Stimulated activated naive CD8-positive, alpha-beta T cell treated with anti-CD3 and anti-CD28 coated beads, Interleukin-15, amount 100 ng/mL, for 72 hours (primary cell): ENCODE data around the gene KRTAP2-1.
"Not testable (repeated sequence)": the region's sequence is repeated elsewhere in the genome, so short reads cannot be mapped to it uniquely, and the experiment has no call there.

Source experiments
- ATAC-seq: fragments of 150-1000 bp; cut with Tn5 transposase; 2 replicates; pipeline ENCODE4 v1.10.0; 2021; ENCODE audit warnings: mild to moderate bottlenecking, moderate library complexity
- DNase-seq, 2 donors: peaks; one replicate each; pipeline ENCODE4 v3.0.0; 2021 to 2022
- H3K27ac Mint-ChIP-seq, 2 donors: one replicate each; pipeline ENCODE4 v1.8.0; 2022; ENCODE audit warnings: mild to moderate bottlenecking in 2 of 2, mixed read lengths in 2 of 2, moderate library complexity in 2 of 2
- H3K27me3 Mint-ChIP-seq: one replicate; pipeline ENCODE4 v1.8.0; 2022; ENCODE audit warnings: mixed read lengths
- H3K4me1 Mint-ChIP-seq: one replicate; pipeline ENCODE4 v1.8.0; 2022; ENCODE audit warnings: mild to moderate bottlenecking, mixed read lengths
- H3K4me3 Mint-ChIP-seq, 2 donors: one replicate each; pipeline ENCODE4 v1.8.0; 2022; ENCODE audit warnings: mild to moderate bottlenecking in 2 of 2, mixed read lengths in 2 of 2, moderate library complexity in 1 of 2
- H3K9me3 Mint-ChIP-seq, 2 donors: one replicate each; pipeline ENCODE4 v1.8.0; 2022; ENCODE audit warnings: mixed read lengths in 2 of 2

The KRTAP2-1 gene

GRCh38 chr17:41063449-41063848 is 16.3 kb upstream of the KRTAP2-1 start:
- peaks cover 28% of the 10 kb centered on the region for H3K27me3 Mint-ChIP-seq
- H3K4me1 Mint-ChIP-seq, result peaks cover 6% of the 10 kb centered on the region
- H3K9me3 Mint-ChIP-seq, result no peaks in the 10 kb centered on the region
- no peak for ATAC-seq
- DNase-seq, result no peak
- no peak overlapping the region for H3K27ac Mint-ChIP-seq
- no peak overlapping the region for H3K4me3 Mint-ChIP-seq

GRCh38 chr17:41061964-41062363 is 14.8 kb upstream of the KRTAP2-1 start:
- H3K9me3 Mint-ChIP-seq, result peaks cover 5 to 6% of the 10 kb centered on the region in 2 donors
- peaks cover 6% of the 10 kb centered on the region for H3K4me1 Mint-ChIP-seq
- DNase-seq (no peak), ATAC-seq (no peak)
- no peak overlapping the region for H3K4me3 Mint-ChIP-seq
- H3K27ac Mint-ChIP-seq, result no peak overlapping the region
- peaks cover 30% of the 10 kb centered on the region for H3K27me3 Mint-ChIP-seq

GRCh38 chr17:41060052-41060604 is 13.0 kb upstream of the KRTAP2-1 start, which contains the start of gene KRTAP2-3:
Gene KRTAP2-3 (minus strand): TSS chr17:41060114. CDS start chr17:41060050, 64 bp downstream.
- DNase-seq (no peak), ATAC-seq (no peak)
- Mint-ChIP-seq H3K4me3 (no peak within 1 kb of the TSS), H3K4me1 (no peaks in the 10 kb centered on the region), H3K27ac (no peak within 1 kb of the TSS), H3K27me3 (peaks cover 30% of the 10 kb centered on the region), H3K9me3 (peaks cover 5 to 6% of the 10 kb centered on the region in 2 donors)

GRCh38 chr17:41059276-41060051 is 12.3 kb upstream of the KRTAP2-1 start:
- H3K27me3 Mint-ChIP-seq, result peaks cover 30% of the 10 kb centered on the region

GRCh38 chr17:41058741-41059140 is 11.6 kb upstream of the KRTAP2-1 start:
- Mint-ChIP-seq H3K4me1 (no peaks in the 10 kb centered on the region), H3K4me3 (no peak overlapping the region), H3K9me3 (peaks cover 5 to 6% of the 10 kb centered on the region in 2 donors), H3K27me3 (peaks cover 30% of the 10 kb centered on the region), H3K27ac (no peak overlapping the region)
- no peak for ATAC-seq
- no peak for DNase-seq

More at GRCh38 chr17:41059276-41060051, 12.3 kb upstream of the KRTAP2-1 start:
- not testable (repeated sequence) for DNase-seq, H3K4me3 Mint-ChIP-seq, ATAC-seq, H3K27ac Mint-ChIP-seq, H3K4me1 Mint-ChIP-seq, H3K9me3 Mint-ChIP-seq

- H3K27ac Mint-ChIP-seq, result no peak overlapping the region
- ATAC-seq (no peak), DNase-seq (no peak)
- H3K4me1 Mint-ChIP-seq, result no peaks in the 10 kb centered on the region
- peaks cover 5 to 6% of the 10 kb centered on the region in 2 donors for H3K9me3 Mint-ChIP-seq
- H3K4me3 Mint-ChIP-seq, result no peak overlapping the region
- H3K27me3 Mint-ChIP-seq, result peaks cover 30% of the 10 kb centered on the region
These were observed 10.4 kb upstream of the KRTAP2-1 start for GRCh38 chr17:41057547-41057946.

GRCh38 chr17:41055130-41055529 is 8.0 kb upstream of the KRTAP2-1 start, which contains the start of gene KRTAP2-2:
Gene KRTAP2-2 (minus strand): TSS chr17:41055230. CDS start chr17:41055211, 19 bp downstream.
- H3K27ac Mint-ChIP-seq, ATAC-seq, H3K9me3 Mint-ChIP-seq, H3K4me1 Mint-ChIP-seq, DNase-seq, H3K4me3 Mint-ChIP-seq: not testable (repeated sequence)
- peaks cover 25% of the 10 kb centered on the region for H3K27me3 Mint-ChIP-seq

GRCh38 chr17:41054556-41054955 is 7.4 kb upstream of the KRTAP2-1 start:
- not testable (repeated sequence) for H3K4me3 Mint-ChIP-seq, DNase-seq, H3K27ac Mint-ChIP-seq, H3K4me1 Mint-ChIP-seq, H3K9me3 Mint-ChIP-seq, ATAC-seq
- H3K27me3 Mint-ChIP-seq, result peaks cover 22% of the 10 kb centered on the region

GRCh38 chr17:41054025-41054424 is 6.9 kb upstream of the KRTAP2-1 start:
- peaks cover 5 to 6% of the 10 kb centered on the region in 2 donors for H3K9me3 Mint-ChIP-seq
- peaks cover 17% of the 10 kb centered on the region for H3K27me3 Mint-ChIP-seq
- H3K27ac Mint-ChIP-seq, result no peak overlapping the region
- no peaks in the 10 kb centered on the region for H3K4me1 Mint-ChIP-seq
- no peak overlapping the region for H3K4me3 Mint-ChIP-seq
- no peak for DNase-seq
- ATAC-seq, result no peak

- Mint-ChIP-seq H3K4me3 (no peak overlapping the region), H3K27ac (no peak overlapping the region), H3K27me3 (peaks cover 20% of the 10 kb centered on the region), H3K9me3 (peaks cover 2 to 4% of the 10 kb centered on the region in 2 donors), H3K4me1 (no peaks in the 10 kb centered on the region)
- ATAC-seq (no peak), DNase-seq (no peak)
These were observed 5.5 kb upstream of the KRTAP2-1 start for GRCh38 chr17:41052566-41052965.

GRCh38 chr17:41049110-41049509 is 2.0 kb upstream of the KRTAP2-1 start:
- Mint-ChIP-seq H3K4me3 (no peak overlapping the region), H3K4me1 (peaks cover 2% of the 10 kb centered on the region), H3K9me3 (no peaks in the 10 kb centered on the region), H3K27me3 (peaks cover 36% of the 10 kb centered on the region), H3K27ac (no peak overlapping the region)
- ATAC-seq, result no peak
- no peak for DNase-seq

- Mint-ChIP-seq H3K9me3 (peaks cover 4% of the 10 kb centered on the region in 2 donors), H3K27me3 (peaks cover 36% of the 10 kb centered on the region), H3K4me1 (peaks cover 7% of the 10 kb centered on the region), H3K4me3 (no peak overlapping the region), H3K27ac (no peak overlapping the region)
- ATAC-seq (no peak), DNase-seq (no peak)
These were observed 1.3 kb upstream of the KRTAP2-1 start for GRCh38 chr17:41048441-41048840.

- ATAC-seq (no peak), DNase-seq (no peak)
- H3K9me3 Mint-ChIP-seq, result peaks cover 6 to 7% of the 10 kb centered on the region in 2 donors
- peaks cover 16% of the 10 kb centered on the region for H3K27me3 Mint-ChIP-seq
- peaks cover 7% of the 10 kb centered on the region for H3K4me1 Mint-ChIP-seq
- no peak overlapping the region for H3K4me3 Mint-ChIP-seq
- no peak overlapping the region for H3K27ac Mint-ChIP-seq
These were observed 4.2 kb downstream of the KRTAP2-1 start for GRCh38 chr17:41042953-41043352.

GRCh38 chr17:41040783-41041571 is 6.1 kb downstream of the KRTAP2-1 start, which contains the start of gene KRTAP1-1:
Gene KRTAP1-1 (minus strand): TSS chr17:41041450. CDS start chr17:41041397, 53 bp downstream.
- not testable (repeated sequence) for H3K4me3 Mint-ChIP-seq, H3K27me3 Mint-ChIP-seq, H3K4me1 Mint-ChIP-seq, DNase-seq, H3K27ac Mint-ChIP-seq, ATAC-seq, H3K9me3 Mint-ChIP-seq

- Mint-ChIP-seq H3K9me3 (no peaks in the 10 kb centered on the region), H3K4me1 (no peaks in the 10 kb centered on the region), H3K4me3 (no peak overlapping the region), H3K27me3 (no peaks in the 10 kb centered on the region), H3K27ac (no peak overlapping the region)
- ATAC-seq (no peak), DNase-seq (no peak)
These were observed 9.2 kb downstream of the KRTAP2-1 start for GRCh38 chr17:41037853-41038350.
